Lower leg skin (tissue), 4 donors: Measurements from ENCODE around the gene CDK13. TPM values are rescaled to one million over a fixed set of nuclear protein-coding genes. Genes with fewer than 3 reads are reported as not detected.

Source experiments
- DNase-seq, 2 donors: peaks; one replicate each; pipeline ENCODE4 v3.0.0-alpha.2; 2019; ENCODE audit warnings: low spot score in 2 of 2
- H3K4me3 ChIP-seq: fragments of 200-600 bp; sonication (generic); 2 replicates; pipeline ENCODE4 v1.5.1; 2017; ENCODE audit warnings: mild to moderate bottlenecking, low read depth; ENCODE audit not compliant: poor library complexity, severe bottlenecking
- CTCF ChIP-seq, 3 donors: fragments of 450-650 bp; IDR thresholded peaks; one replicate each; pipeline ENCODE4 v1.5.1; 2016; ENCODE audit warnings: antibody characterized with exemption in 3 of 3, mild to moderate bottlenecking in 3 of 3, moderate library complexity in 2 of 3
- POLR2A ChIP-seq, 2 donors: fragments of 450-650 bp; IDR thresholded peaks; one replicate each; pipeline ENCODE4 v1.6.1; 2016 to 2017; ENCODE audit warnings: antibody characterized with exemption in 2 of 2, mild to moderate bottlenecking in 1 of 2, moderate library complexity in 1 of 2
- WGBS, 2 donors: methylation state at CpG; one replicate each; pipeline ENCODE4 v1.1.5; 2018; 5-methylcytosine and 5-hydroxymethylcytosine counted together
- intact Hi-C: fragments of 100-400 bp; cut with DNase I; formaldehyde crosslinking; loops from one replicate; pipeline ENCODE4 v1.15.0; 2023; ENCODE audit warnings: low total_unique reads
- total RNA-seq, 4 donors: library from RNA; depleted of rRNA; stranded (reverse); fragments of >200 nt; gene quantifications; one replicate each; pipeline ENCODE4 v1.1.0, GENCODE V29; 2016

Gene CDK13
- total RNA-seq, 4 donors from 2014 or later, result 51.6 to 92.8 (median 60.3) TPM

GRCh38 chr7:39958038-39958437 is 8.0 kb downstream of the CDK13 start:
- no peak for TF ChIP-seq POLR2A (IDR thresholded peaks at IDR 0.05)
- no peak for TF ChIP-seq CTCF (IDR thresholded peaks at IDR 0.05)
- no peak overlapping the region for H3K4me3 ChIP-seq
- 85 to 88% methylated on average over 3 of the region's 3 CpGs for WGBS, 2 donors
- intact Hi-C loops, result no loop called here
- DNase-seq, result no peak

GRCh38 chr7:39967406-39968161 is 17.5 kb downstream of the CDK13 start:
- no peak overlapping the region for H3K4me3 ChIP-seq
- TF ChIP-seq POLR2A (IDR thresholded peaks at IDR 0.05) (no peak), CTCF (IDR thresholded peaks at IDR 0.05) (no peak)
- intact Hi-C loops, result no loop called here
- WGBS, 2 donors, result 78 to 90% methylated on average over 2 of the region's 2 CpGs
- DNase-seq, result no peak

- WGBS, 2 donors, result 76 to 84% methylated on average over 1 of the region's 1 CpG
- TF ChIP-seq CTCF (IDR thresholded peaks at IDR 0.05), result no peak
- TF ChIP-seq POLR2A (IDR thresholded peaks at IDR 0.05), result no peak
- no peak overlapping the region for H3K4me3 ChIP-seq
- no peak for DNase-seq
- intact Hi-C loops, result no loop called here
These were observed 19.4 kb downstream of the CDK13 start for GRCh38 chr7:39969431-39969830.

- 62 to 65% methylated on average over 3 of the region's 3 CpGs for WGBS, 2 donors
- DNase-seq, result no peak
- intact Hi-C loops, result no loop called here
- no peak overlapping the region for H3K4me3 ChIP-seq
- TF ChIP-seq CTCF (IDR thresholded peaks at IDR 0.05), result no peak
- no peak for TF ChIP-seq POLR2A (IDR thresholded peaks at IDR 0.05)
These were observed 21.9 kb downstream of the CDK13 start for GRCh38 chr7:39971924-39972323.

- 88 to 91% methylated on average over 2 of the region's 2 CpGs for WGBS, 2 donors
- no peak overlapping the region for H3K4me3 ChIP-seq
- DNase-seq, result no peak
- intact Hi-C loops, result no loop called here
- TF ChIP-seq POLR2A (IDR thresholded peaks at IDR 0.05) (no peak), CTCF (IDR thresholded peaks at IDR 0.05) (no peak)
These were observed 23.7 kb downstream of the CDK13 start for GRCh38 chr7:39973801-39974200.
